ENCODE data around the gene CHTOP.

The CHTOP gene

GRCh38 chr1:153616917-153617311 lies 17.0 kb upstream of the CHTOP start:
- H3K27me3 ChIP-seq (ENCODE audit: insufficient read depth, low read depth, severe bottlenecking): no peaks in the 10 kb centered on the region
- H3K27ac ChIP-seq: no peak overlapping the region
- peaks cover 6% of the 10 kb centered on the region for H3K9me3 ChIP-seq (ENCODE audit: severe bottlenecking)
- no peak for TF ChIP-seq CTCF (IDR thresholded peaks at IDR 0.05; ENCODE audit: low read depth, low read length)
- no peak overlapping the region for H3K4me3 ChIP-seq (ENCODE audit: low read depth, low read length)
- H3K36me3 ChIP-seq: peaks cover 43% of the 10 kb centered on the region
- no peak for DNase-seq

DNA sequence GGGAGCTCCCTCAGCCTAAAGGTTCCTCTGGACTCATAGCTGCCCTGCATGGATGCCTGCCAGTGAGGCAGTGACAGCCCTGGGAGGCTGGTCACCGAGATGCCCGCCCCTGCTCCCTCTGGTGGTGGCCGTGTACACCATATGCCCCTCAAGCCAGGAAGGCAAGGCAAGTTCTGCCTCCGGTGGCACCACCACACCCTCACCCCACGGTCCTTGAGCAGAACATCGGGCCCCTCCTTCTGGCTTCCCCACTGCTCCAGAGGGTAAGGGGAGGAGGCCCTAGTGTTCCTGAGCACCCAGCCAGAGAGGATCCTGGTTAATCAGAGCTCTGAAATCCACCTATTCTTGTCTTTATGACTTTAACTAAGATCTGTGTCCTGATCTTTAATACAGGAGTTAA lies 16.2 kb upstream of the CHTOP start:
- DNase-seq: peak; percentile 73

GRCh38 chr1:153619171-153619570 lies 14.7 kb upstream of the CHTOP start:
- DNase-seq: no peak
- no peak overlapping the region for H3K4me3 ChIP-seq (ENCODE audit: low read depth, low read length)
- no peak overlapping the region for H3K27ac ChIP-seq
- H3K9me3 ChIP-seq (ENCODE audit: severe bottlenecking): peaks cover 6% of the 10 kb centered on the region
- H3K36me3 ChIP-seq: peaks cover 63% of the 10 kb centered on the region
- TF ChIP-seq CTCF (IDR thresholded peaks at IDR 0.05; ENCODE audit: low read depth, low read length): no peak
- no peaks in the 10 kb centered on the region for H3K27me3 ChIP-seq (ENCODE audit: insufficient read depth, low read depth, severe bottlenecking)

More for the DNA sequence above, 16.2 kb upstream of the CHTOP start:
- Histone ChIP-seq H3K4me3 (ENCODE audit: low read depth, low read length) (no peak overlapping the region), H3K36me3 (peaks cover 50% of the 10 kb centered on the region), H3K9me3 (ENCODE audit: severe bottlenecking) (peaks cover 6% of the 10 kb centered on the region), H3K27me3 (ENCODE audit: insufficient read depth, low read depth, severe bottlenecking) (no peaks in the 10 kb centered on the region), H3K27ac (no peak overlapping the region)
- TF ChIP-seq CTCF (IDR thresholded peaks at IDR 0.05; ENCODE audit: low read depth, low read length): peak; percentile 82

DNA sequence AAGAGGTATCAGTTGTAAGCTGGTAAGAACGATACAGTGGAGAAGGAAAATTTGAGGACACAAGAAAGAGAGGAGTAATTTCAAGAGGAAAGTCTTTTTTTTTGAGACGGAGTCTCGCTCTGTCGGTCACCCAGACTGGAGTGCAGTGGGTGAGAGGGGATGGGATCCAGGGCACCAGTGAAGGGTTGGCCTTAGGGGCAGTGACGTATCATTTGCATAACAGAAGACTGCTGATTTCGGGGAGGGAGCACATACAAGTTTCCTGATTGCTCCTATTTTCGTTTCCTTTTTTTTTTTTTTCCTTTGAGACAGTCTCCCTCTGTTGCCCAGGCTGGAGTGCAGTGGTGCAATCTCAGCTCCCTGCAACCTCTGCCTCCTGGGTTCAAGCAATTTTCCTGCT lies 10.8 kb upstream of the CHTOP start:
- Histone ChIP-seq H3K4me3 (ENCODE audit: low read depth, low read length) (no peak overlapping the region), H3K27ac (no peak overlapping the region), H3K27me3 (ENCODE audit: insufficient read depth, low read depth, severe bottlenecking) (no peaks in the 10 kb centered on the region), H3K9me3 (ENCODE audit: severe bottlenecking) (peaks cover 6% of the 10 kb centered on the region), H3K36me3 (peaks cover 78% of the 10 kb centered on the region)
- no peak for TF ChIP-seq CTCF (IDR thresholded peaks at IDR 0.05; ENCODE audit: low read depth, low read length)
- no peak for DNase-seq

- Histone ChIP-seq H3K9me3 (ENCODE audit: severe bottlenecking) (peaks cover under 1% of the 10 kb centered on the region), H3K36me3 (peaks cover 58% of the 10 kb centered on the region), H3K4me3 (ENCODE audit: low read depth, low read length) (no peak overlapping the region), H3K27ac (no peak overlapping the region), H3K27me3 (ENCODE audit: insufficient read depth, low read depth, severe bottlenecking) (no peaks in the 10 kb centered on the region)
- no peak for TF ChIP-seq CTCF (IDR thresholded peaks at IDR 0.05; ENCODE audit: low read depth, low read length)
- DNase-seq: no peak
These were observed 8.8 kb upstream of the CHTOP start for GRCh38 chr1:153624965-153625611.

DNA sequence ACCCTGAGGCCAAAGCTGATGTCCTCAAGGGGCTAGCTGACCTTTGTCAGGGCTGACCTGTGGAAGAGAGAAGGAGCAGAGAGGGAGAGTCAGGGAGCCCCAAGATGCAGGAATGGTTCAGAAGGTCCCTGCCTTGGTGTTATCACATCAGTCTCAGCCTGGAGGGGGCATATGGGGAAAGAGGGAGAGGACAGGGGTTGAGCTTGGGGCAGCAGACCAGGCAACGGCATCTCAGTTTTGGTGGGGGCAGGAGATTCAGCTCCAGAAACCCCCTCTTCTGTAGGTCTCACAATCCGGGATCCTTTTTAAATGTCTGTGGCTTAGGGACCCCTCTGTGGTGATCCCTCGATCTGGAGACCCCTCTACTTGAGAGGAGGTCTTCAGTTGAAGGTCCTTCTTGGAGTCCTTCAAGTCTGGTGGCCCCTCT lies 7.4 kb upstream of the CHTOP start:
- TF ChIP-seq CTCF (IDR thresholded peaks at IDR 0.05; ENCODE audit: low read depth, low read length): no peak
- H3K36me3 ChIP-seq: peaks cover 47% of the 10 kb centered on the region
- H3K4me3 ChIP-seq (ENCODE audit: low read depth, low read length): peak overlapping the region; percentile 61
- no peak for DNase-seq
- no peaks in the 10 kb centered on the region for H3K9me3 ChIP-seq (ENCODE audit: severe bottlenecking)
- H3K27me3 ChIP-seq (ENCODE audit: insufficient read depth, low read depth, severe bottlenecking): no peaks in the 10 kb centered on the region
- peak overlapping the region; percentile 79 for H3K27ac ChIP-seq
